ENCODE measurements around the gene ATOX1. TPM values are rescaled to one million over a fixed set of nuclear protein-coding genes. Genes with fewer than 3 reads are reported as not detected.

The ATOX1 gene
- total and polyA plus RNA-seq, 2 experiments from 2014 or later = 118 to 134 TPM

- TF ChIP-seq ZNF462 (CRISPR knock-in tag; IDR thresholded peaks at IDR 0.05) = no peak
- TF ChIP-seq STAT1 (IDR thresholded peaks at IDR 0.05; ENCODE audit: unreplicated experiment) = no peak
- no peak for TF ChIP-seq CTCF (conservative IDR thresholded peaks at IDR 0.05; ENCODE audit: low read depth in 2 of 2)
- TF ChIP-seq JUNB (IDR thresholded peaks at IDR 0.05; ENCODE audit: unreplicated experiment) = no peak
Measured at GRCh38 chr5:151787817-151788216, 29.4 kb upstream of the ATOX1 start (continued).

- Histone ChIP-seq H3K27me3 (ENCODE audit: insufficient read depth) (no peaks in the 10 kb centered on the region), H3K9me2 (ENCODE audit: insufficient read depth) (no peaks in the 10 kb centered on the region), H3K27ac (ENCODE audit: low read depth) (no peak overlapping the region), H2AFZ (no peak overlapping the region), H3K79me2 (replicated peaks; ENCODE audit: insufficient read depth) (peaks cover 100% of the 10 kb centered on the region), H3K4me3 (no peak overlapping the region), H3F3A (replicated peaks; ENCODE audit: low read depth) (no peaks in the 10 kb centered on the region; the same call in 1 of the 2 replicates), H3K4me2 (no peak overlapping the region), H4K20me1 (replicated peaks; ENCODE audit: insufficient read depth) (peaks cover 83% of the 10 kb centered on the region), H3K36me3 (ENCODE audit: insufficient read depth) (peaks cover 28% of the 10 kb centered on the region), H3K4me1 (ENCODE audit: insufficient read depth) (peaks cover 28% of the 10 kb centered on the region)
- 0 out of 2 replicates have a peak overlapping the region, but pooled peaks have one; percentile 34 for H3K27ac Mint-ChIP-seq
- H3K27me3 Mint-ChIP-seq (ENCODE audit: insufficient read depth, low read depth, poor library complexity) = peaks cover 5% of the 10 kb centered on the region
- no peak overlapping the region for H3K4me3 Mint-ChIP-seq
- no peaks in the 10 kb centered on the region for H3K9me3 Mint-ChIP-seq
- ATAC-seq = no peak; the same call in 2 of the 3 replicates
- TF ChIP-seq STAT1 (IDR thresholded peaks at IDR 0.05; ENCODE audit: unreplicated experiment) (no peak), REST (IDR thresholded peaks at IDR 0.05; ENCODE audit: unreplicated experiment) (no peak), EZH2phosphoT487 (IDR thresholded peaks at IDR 0.05; ENCODE audit: unreplicated experiment) (no peak), CTCF (conservative IDR thresholded peaks at IDR 0.05; ENCODE audit: low read depth in 2 of 2) (no peak), ZNF114 (CRISPR knock-in tag; IDR thresholded peaks at IDR 0.05) (no peak), ETS1 (IDR thresholded peaks at IDR 0.05) (no peak), ZNF331 (CRISPR knock-in tag; IDR thresholded peaks at IDR 0.05; ENCODE audit: low read depth) (no peak)
- H3K36me3 Mint-ChIP-seq (ENCODE audit: low read depth) = peaks cover 53% of the 10 kb centered on the region
- peaks cover 29% of the 10 kb centered on the region for H3K4me1 Mint-ChIP-seq
- no peak for DNase-seq (ENCODE audit: low spot score)
Measured at GRCh38 chr5:151786468-151786867, 28.0 kb upstream of the ATOX1 start.

All from GM23338 (cell line).